ENCODE measurements around the gene NR3C2.

The NR3C2 gene

GRCh38 chr4:148366251-148366650 is 76.0 kb downstream of the NR3C2 start:
- no peak for TF ChIP-seq CTCF (IDR thresholded peaks at IDR 0.05; ENCODE audit: control insufficient read depth, insufficient read depth, low read depth, low read length, missing control alignments)
- H3K4me3 ChIP-seq (ENCODE audit: control insufficient read depth, low read depth, low read length) = no peak overlapping the region
- no peak for DNase-seq (ENCODE audit: low read depth)

GRCh38 chr4:148364525-148364924 is 77.7 kb downstream of the NR3C2 start:
- DNase-seq (ENCODE audit: low read depth) = no peak
- TF ChIP-seq CTCF (IDR thresholded peaks at IDR 0.05; ENCODE audit: control insufficient read depth, insufficient read depth, low read depth, low read length, missing control alignments) = no peak
- no peak overlapping the region for H3K4me3 ChIP-seq (ENCODE audit: control insufficient read depth, low read depth, low read length)

GRCh38 chr4:148359769-148360168 is 82.4 kb downstream of the NR3C2 start:
- DNase-seq (ENCODE audit: low read depth) = no peak
- TF ChIP-seq CTCF (IDR thresholded peaks at IDR 0.05; ENCODE audit: control insufficient read depth, insufficient read depth, low read depth, low read length, missing control alignments) = no peak
- no peak overlapping the region for H3K4me3 ChIP-seq (ENCODE audit: control insufficient read depth, low read depth, low read length)

- no peak for DNase-seq (ENCODE audit: low read depth)
- no peak overlapping the region for H3K4me3 ChIP-seq (ENCODE audit: control insufficient read depth, low read depth, low read length)
- TF ChIP-seq CTCF (IDR thresholded peaks at IDR 0.05; ENCODE audit: control insufficient read depth, insufficient read depth, low read depth, low read length, missing control alignments) = no peak
These were observed 86.6 kb downstream of the NR3C2 start for GRCh38 chr4:148355442-148356123.

GRCh38 chr4:148354186-148354585 is 88.0 kb downstream of the NR3C2 start:
- H3K4me3 ChIP-seq (ENCODE audit: control insufficient read depth, low read depth, low read length) = no peak overlapping the region
- no peak for TF ChIP-seq CTCF (IDR thresholded peaks at IDR 0.05; ENCODE audit: control insufficient read depth, insufficient read depth, low read depth, low read length, missing control alignments)
- no peak for DNase-seq (ENCODE audit: low read depth)

- no peak for TF ChIP-seq CTCF (IDR thresholded peaks at IDR 0.05; ENCODE audit: control insufficient read depth, insufficient read depth, low read depth, low read length, missing control alignments)
- DNase-seq (ENCODE audit: low read depth) = no peak
- no peak overlapping the region for H3K4me3 ChIP-seq (ENCODE audit: control insufficient read depth, low read depth, low read length)
These were observed 88.6 kb downstream of the NR3C2 start for GRCh38 chr4:148353571-148353970.
